GM13976 (cell line): ENCODE measurements around the gene CHDH.

ENCODE experiments used
- DNase-seq: peaks from one replicate; pipeline ENCODE4 v3.0.0; 2012; ENCODE audit warnings: low spot score
- CTCF ChIP-seq: IDR thresholded peaks from 2 replicates; pipeline ENCODE4 v1.5.1; 2012; ENCODE audit warnings: borderline replicate concordance, mild to moderate bottlenecking; ENCODE audit not compliant: insufficient read depth; ENCODE audit errors: extremely low read depth, missing control alignments, control extremely low read depth
- in situ Hi-C: fragments of 300-500 bp; cut with MboI; formaldehyde crosslinking; loops from one replicate; pipeline ENCODE4 v1.12.0; 2022; ENCODE audit warnings: low sequenced_read_pairs, mixed read lengths, inconsistent platforms; ENCODE audit not compliant: unreplicated experiment

CHDH gene

GRCh38 chr3:53780171-53780570, 66.0 kb downstream of the CHDH start:
- no peak for DNase-seq
- TF ChIP-seq CTCF = no peak
- in situ Hi-C loops = no loop called here

GRCh38 chr3:53778153-53778552, 68.1 kb downstream of the CHDH start:
- no peak for TF ChIP-seq CTCF
- in situ Hi-C loops = no loop called here
- DNase-seq = no peak

GRCh38 chr3:53777468-53777867, 68.8 kb downstream of the CHDH start:
- in situ Hi-C loops = no loop called here
- DNase-seq = no peak
- TF ChIP-seq CTCF = no peak

- no peak for TF ChIP-seq CTCF
- in situ Hi-C loops = no loop called here
- DNase-seq = no peak
Measured at GRCh38 chr3:53776494-53777101, 69.6 kb downstream of the CHDH start.

GRCh38 chr3:53775834-53776251, 70.4 kb downstream of the CHDH start:
- in situ Hi-C loops = no loop called here
- no peak for TF ChIP-seq CTCF
- DNase-seq = no peak

- no peak for DNase-seq
- no peak for TF ChIP-seq CTCF
- in situ Hi-C loops = no loop called here
Measured at GRCh38 chr3:53775018-53775417, 71.2 kb downstream of the CHDH start.

- in situ Hi-C loops = no loop called here
- no peak for TF ChIP-seq CTCF
- DNase-seq = no peak
Measured at GRCh38 chr3:53774414-53774813, 71.8 kb downstream of the CHDH start.
